Measurements from ENCODE around the gene FJX1.

FJX1 gene

DNA sequence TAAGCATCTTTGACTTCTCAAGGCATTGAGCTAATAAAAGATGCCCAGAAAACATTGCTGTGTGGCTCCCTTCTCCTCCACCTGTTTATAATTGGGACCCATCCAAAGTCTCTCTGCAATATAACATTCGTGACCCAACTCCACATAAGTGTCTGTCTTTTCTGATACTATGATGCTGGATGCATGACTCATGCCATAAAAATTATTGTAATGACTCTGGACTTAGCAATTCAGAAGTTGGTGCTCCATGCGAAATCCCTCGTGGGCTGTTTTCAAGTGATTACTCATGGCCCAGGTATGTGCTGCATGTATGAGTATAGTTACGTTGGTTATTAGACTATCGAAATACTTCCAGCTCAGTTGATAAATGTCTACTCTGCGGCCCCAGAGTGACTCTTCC, 11.7 kb downstream of the FJX1 start (continued):
- TF ChIP-seq, protein P1, sequence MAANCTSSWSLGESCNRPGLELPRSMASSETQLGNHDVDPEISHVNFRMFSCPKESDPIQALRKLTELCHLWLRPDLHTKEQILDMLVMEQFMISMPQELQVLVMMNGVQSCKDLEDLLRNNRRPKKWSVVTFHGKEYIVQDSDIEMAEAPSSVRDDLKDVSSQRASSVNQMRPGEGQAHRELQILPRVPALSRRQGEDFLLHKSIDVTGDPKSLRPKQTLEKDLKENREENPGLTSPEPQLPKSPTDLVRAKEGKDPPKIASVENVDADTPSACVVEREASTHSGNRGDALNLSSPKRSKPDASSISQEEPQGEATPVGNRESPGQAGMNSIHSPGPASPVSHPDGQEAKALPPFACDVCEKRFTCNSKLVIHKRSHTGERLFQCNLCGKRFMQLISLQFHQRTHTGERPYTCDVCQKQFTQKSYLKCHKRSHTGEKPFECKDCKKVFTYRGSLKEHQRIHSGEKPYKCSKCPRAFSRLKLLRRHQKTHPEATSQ (tag by site-specific recombination; IDR thresholded peaks at IDR 0.05): no peak
- TF ChIP-seq, protein P2, sequence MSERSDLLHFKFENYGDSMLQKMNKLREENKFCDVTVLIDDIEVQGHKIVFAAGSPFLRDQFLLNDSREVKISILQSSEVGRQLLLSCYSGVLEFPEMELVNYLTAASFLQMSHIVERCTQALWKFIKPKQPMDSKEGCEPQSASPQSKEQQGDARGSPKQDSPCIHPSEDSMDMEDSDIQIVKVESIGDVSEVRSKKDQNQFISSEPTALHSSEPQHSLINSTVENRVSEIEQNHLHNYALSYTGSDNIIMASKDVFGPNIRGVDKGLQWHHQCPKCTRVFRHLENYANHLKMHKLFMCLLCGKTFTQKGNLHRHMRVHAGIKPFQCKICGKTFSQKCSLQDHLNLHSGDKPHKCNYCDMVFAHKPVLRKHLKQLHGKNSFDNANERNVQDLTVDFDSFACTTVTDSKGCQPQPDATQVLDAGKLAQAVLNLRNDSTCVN (tag by site-specific recombination; optimal IDR thresholded peaks at IDR 0.05): no peak
- TF ChIP-seq ZFP69B (tag by site-specific recombination; IDR thresholded peaks at IDR 0.05) (peak; percentile 63), ZNF514 (tag by site-specific recombination; IDR thresholded peaks at IDR 0.05) (no peak), ZNF777 (tag by site-specific recombination; IDR thresholded peaks at IDR 0.05; ENCODE audit: borderline replicate concordance) (no peak), ZNF621 (tag by site-specific recombination; IDR thresholded peaks at IDR 0.05) (no peak), ZXDB (tag by site-specific recombination; IDR thresholded peaks at IDR 0.05) (peak; percentile 72), SP2 (tag by site-specific recombination; IDR thresholded peaks at IDR 0.05) (no peak), ZNF776 (tag by site-specific recombination; IDR thresholded peaks at IDR 0.05; ENCODE audit: borderline replicate concordance) (no peak), ZNF660 (tag by site-specific recombination; IDR thresholded peaks at IDR 0.05) (peak; percentile 74; the same call in 1 of the 2 replicates), HOXD13 (CRISPR knock-in tag; IDR thresholded peaks at IDR 0.05; ENCODE audit: borderline replicate concordance) (peak; percentile 81; the same call in 1 of the 2 replicates), ZNF354C (tag by site-specific recombination; IDR thresholded peaks at IDR 0.05; ENCODE audit: borderline replicate concordance, low read depth) (no peak), ZNF555 (tag by site-specific recombination; conservative IDR thresholded peaks at IDR 0.05) (no peak), ZNF274 (IDR thresholded peaks at IDR 0.05; ENCODE audit: low read length) (no peak), ZNF274 (tag by site-specific recombination; IDR thresholded peaks at IDR 0.05; ENCODE audit: borderline replicate concordance) (no peak), ZNF558 (tag by site-specific recombination; IDR thresholded peaks at IDR 0.05) (peak; percentile 86), ZNF16 (tag by site-specific recombination; IDR thresholded peaks at IDR 0.05; ENCODE audit: low read depth) (no peak), MYNN (tag by site-specific recombination; IDR thresholded peaks at IDR 0.05; ENCODE audit: borderline replicate concordance) (no peak), ZNF433 (tag by site-specific recombination; IDR thresholded peaks at IDR 0.05; ENCODE audit: low read depth) (no peak), ZNF404 (tag by site-specific recombination; IDR thresholded peaks at IDR 0.05) (no peak), ZNF133 (tag by site-specific recombination; IDR thresholded peaks at IDR 0.05) (no peak)
- TF ChIP-seq, protein P3, sequence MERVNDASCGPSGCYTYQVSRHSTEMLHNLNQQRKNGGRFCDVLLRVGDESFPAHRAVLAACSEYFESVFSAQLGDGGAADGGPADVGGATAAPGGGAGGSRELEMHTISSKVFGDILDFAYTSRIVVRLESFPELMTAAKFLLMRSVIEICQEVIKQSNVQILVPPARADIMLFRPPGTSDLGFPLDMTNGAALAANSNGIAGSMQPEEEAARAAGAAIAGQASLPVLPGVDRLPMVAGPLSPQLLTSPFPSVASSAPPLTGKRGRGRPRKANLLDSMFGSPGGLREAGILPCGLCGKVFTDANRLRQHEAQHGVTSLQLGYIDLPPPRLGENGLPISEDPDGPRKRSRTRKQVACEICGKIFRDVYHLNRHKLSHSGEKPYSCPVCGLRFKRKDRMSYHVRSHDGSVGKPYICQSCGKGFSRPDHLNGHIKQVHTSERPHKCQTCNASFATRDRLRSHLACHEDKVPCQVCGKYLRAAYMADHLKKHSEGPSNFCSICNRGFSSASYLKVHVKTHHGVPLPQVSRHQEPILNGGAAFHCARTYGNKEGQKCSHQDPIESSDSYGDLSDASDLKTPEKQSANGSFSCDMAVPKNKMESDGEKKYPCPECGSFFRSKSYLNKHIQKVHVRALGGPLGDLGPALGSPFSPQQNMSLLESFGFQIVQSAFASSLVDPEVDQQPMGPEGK (tag by site-specific recombination; IDR thresholded peaks at IDR 0.05): no peak
- TF ChIP-seq, protein P4, sequence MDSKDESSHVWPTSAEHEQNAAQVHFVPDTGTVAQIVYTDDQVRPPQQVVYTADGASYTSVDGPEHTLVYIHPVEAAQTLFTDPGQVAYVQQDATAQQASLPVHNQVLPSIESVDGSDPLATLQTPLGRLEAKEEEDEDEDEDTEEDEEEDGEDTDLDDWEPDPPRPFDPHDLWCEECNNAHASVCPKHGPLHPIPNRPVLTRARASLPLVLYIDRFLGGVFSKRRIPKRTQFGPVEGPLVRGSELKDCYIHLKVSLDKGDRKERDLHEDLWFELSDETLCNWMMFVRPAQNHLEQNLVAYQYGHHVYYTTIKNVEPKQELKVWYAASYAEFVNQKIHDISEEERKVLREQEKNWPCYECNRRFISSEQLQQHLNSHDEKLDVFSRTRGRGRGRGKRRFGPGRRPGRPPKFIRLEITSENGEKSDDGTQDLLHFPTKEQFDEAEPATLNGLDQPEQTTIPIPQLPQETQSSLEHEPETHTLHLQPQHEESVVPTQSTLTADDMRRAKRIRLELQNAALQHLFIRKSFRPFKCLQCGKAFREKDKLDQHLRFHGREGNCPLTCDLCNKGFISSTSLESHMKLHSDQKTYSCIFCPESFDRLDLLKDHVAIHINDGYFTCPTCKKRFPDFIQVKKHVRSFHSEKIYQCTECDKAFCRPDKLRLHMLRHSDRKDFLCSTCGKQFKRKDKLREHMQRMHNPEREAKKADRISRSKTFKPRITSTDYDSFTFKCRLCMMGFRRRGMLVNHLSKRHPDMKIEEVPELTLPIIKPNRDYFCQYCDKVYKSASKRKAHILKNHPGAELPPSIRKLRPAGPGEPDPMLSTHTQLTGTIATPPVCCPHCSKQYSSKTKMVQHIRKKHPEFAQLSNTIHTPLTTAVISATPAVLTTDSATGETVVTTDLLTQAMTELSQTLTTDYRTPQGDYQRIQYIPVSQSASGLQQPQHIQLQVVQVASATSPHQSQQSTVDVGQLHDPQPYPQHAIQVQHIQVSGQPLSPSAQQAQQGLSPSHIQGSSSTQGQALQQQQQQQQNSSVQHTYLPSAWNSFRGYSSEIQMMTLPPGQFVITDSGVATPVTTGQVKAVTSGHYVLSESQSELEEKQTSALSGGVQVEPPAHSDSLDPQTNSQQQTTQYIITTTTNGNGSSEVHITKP (tag by site-specific recombination; IDR thresholded peaks at IDR 0.05): peak; percentile 67
- TF ChIP-seq, protein P5, sequence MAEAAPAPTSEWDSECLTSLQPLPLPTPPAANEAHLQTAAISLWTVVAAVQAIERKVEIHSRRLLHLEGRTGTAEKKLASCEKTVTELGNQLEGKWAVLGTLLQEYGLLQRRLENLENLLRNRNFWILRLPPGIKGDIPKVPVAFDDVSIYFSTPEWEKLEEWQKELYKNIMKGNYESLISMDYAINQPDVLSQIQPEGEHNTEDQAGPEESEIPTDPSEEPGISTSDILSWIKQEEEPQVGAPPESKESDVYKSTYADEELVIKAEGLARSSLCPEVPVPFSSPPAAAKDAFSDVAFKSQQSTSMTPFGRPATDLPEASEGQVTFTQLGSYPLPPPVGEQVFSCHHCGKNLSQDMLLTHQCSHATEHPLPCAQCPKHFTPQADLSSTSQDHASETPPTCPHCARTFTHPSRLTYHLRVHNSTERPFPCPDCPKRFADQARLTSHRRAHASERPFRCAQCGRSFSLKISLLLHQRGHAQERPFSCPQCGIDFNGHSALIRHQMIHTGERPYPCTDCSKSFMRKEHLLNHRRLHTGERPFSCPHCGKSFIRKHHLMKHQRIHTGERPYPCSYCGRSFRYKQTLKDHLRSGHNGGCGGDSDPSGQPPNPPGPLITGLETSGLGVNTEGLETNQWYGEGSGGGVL (tag by site-specific recombination; IDR thresholded peaks at IDR 0.05): no peak
- TF ChIP-seq, protein P6, sequence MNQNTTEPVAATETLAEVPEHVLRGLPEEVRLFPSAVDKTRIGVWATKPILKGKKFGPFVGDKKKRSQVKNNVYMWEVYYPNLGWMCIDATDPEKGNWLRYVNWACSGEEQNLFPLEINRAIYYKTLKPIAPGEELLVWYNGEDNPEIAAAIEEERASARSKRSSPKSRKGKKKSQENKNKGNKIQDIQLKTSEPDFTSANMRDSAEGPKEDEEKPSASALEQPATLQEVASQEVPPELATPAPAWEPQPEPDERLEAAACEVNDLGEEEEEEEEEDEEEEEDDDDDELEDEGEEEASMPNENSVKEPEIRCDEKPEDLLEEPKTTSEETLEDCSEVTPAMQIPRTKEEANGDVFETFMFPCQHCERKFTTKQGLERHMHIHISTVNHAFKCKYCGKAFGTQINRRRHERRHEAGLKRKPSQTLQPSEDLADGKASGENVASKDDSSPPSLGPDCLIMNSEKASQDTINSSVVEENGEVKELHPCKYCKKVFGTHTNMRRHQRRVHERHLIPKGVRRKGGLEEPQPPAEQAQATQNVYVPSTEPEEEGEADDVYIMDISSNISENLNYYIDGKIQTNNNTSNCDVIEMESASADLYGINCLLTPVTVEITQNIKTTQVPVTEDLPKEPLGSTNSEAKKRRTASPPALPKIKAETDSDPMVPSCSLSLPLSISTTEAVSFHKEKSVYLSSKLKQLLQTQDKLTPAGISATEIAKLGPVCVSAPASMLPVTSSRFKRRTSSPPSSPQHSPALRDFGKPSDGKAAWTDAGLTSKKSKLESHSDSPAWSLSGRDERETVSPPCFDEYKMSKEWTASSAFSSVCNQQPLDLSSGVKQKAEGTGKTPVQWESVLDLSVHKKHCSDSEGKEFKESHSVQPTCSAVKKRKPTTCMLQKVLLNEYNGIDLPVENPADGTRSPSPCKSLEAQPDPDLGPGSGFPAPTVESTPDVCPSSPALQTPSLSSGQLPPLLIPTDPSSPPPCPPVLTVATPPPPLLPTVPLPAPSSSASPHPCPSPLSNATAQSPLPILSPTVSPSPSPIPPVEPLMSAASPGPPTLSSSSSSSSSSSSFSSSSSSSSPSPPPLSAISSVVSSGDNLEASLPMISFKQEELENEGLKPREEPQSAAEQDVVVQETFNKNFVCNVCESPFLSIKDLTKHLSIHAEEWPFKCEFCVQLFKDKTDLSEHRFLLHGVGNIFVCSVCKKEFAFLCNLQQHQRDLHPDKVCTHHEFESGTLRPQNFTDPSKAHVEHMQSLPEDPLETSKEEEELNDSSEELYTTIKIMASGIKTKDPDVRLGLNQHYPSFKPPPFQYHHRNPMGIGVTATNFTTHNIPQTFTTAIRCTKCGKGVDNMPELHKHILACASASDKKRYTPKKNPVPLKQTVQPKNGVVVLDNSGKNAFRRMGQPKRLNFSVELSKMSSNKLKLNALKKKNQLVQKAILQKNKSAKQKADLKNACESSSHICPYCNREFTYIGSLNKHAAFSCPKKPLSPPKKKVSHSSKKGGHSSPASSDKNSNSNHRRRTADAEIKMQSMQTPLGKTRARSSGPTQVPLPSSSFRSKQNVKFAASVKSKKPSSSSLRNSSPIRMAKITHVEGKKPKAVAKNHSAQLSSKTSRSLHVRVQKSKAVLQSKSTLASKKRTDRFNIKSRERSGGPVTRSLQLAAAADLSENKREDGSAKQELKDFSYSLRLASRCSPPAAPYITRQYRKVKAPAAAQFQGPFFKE (tag by site-specific recombination; IDR thresholded peaks at IDR 0.05; ENCODE audit: borderline replicate concordance): no peak

Data from HEK293 (cell line).